GM19239 (cell line): ENCODE measurements around the gene GNB1L.
"Not testable (repeated sequence)": the region's sequence is repeated elsewhere in the genome, so short reads cannot be mapped to it uniquely, and the experiment has no call there.

Experiments used
- DNase-seq: peaks from one replicate; pipeline ENCODE4 v3.0.0; 2011; ENCODE audit warnings: low spot score; ENCODE audit not compliant: insufficient read length
- FAIRE-seq: peaks from 2 replicates; lab custom pipeline; 2011; peaks lifted over from hg19 to GRCh38; lab: Jason Lieb, UNC

The GNB1L gene

DNA sequence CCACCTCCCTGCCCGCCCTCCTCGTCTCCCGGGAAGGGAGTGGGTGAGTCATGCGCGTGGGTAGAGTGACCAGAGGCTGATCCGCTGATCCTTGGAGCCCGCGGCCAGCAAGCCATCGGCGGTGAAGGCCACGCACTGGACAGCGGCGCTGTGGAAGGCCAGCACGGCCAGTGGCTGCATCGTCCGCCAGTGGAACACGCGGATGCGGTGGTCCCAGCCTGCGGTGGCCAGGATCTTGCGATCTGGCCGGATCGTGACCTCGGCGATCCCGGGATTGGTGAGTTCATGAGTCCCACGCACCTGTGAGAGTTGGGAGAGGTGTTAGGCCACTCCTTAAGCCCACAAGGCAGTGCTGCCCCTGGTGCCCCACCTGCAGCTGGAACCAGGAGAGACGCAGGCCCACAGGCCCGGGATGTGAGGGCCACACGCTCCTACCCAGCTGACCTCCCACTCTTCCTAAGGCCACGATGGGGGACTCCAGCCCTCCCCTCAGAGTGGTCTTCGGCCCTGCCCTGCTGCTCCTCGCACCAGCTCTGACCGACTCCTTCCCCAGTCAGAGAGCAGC lies 65.9 kb downstream of the GNB1L start:
- FAIRE-seq (no peak), DNase-seq (no peak)

GRCh38 chr22:19787849-19788141 lies 66.9 kb downstream of the GNB1L start:
- FAIRE-seq (no peak), DNase-seq (no peak)

DNA sequence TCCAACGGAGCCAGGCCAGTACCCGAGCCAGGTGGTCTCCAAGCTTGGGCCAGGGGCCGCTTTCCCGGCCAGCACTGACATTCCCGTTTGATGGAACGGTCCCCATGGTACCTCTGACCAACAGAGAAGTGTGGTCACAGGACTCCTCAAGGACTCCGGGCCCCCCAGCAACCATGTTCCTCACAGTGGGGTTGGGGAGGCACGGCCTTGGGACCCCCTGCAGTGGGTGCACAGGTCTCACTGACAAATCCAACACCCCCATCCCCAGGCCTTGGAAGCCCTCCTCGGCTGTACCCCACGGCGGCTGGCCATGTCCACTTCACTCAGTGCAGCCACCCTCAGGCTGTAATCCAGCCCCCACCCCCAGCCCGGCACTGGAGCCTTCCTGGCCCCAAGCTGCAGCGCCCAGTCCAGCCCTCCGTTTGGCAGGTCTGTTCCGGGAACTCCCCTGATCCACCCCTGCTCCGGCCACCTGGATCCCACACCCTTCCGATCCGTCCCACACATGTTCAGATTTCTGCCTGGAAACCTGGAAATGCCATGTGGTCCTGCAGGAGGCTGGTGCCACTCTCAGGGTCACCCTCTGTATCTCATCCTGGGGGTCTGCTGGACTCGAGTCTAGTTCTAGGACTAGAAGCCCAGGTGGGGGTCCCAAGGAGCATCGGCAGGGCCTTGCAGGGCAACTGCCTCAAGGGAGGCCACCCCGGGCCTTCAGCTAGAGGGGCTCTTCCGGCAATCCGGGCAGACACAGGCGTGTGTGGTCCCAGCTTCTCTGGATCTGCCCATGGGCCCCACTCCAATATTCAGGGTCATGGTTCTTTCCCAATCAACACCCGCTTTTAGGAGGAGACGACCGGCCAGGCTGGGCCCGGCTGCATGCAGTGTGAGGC lies 67.5 kb downstream of the GNB1L start:
- FAIRE-seq (no peak), DNase-seq (no peak)

GRCh38 chr22:19786264-19786585 lies 68.4 kb downstream of the GNB1L start:
- FAIRE-seq = no peak
- no peak for DNase-seq

GRCh38 chr22:19785461-19786263 lies 69.0 kb downstream of the GNB1L start:
- DNase-seq (no peak), FAIRE-seq (no peak)

GRCh38 chr22:19784384-19785175 lies 70.1 kb downstream of the GNB1L start:
- no peak for FAIRE-seq

GRCh38 chr22:19783586-19784383 lies 70.9 kb downstream of the GNB1L start:
- DNase-seq (no peak), FAIRE-seq (no peak)

More at GRCh38 chr22:19784384-19785175, 70.1 kb downstream of the GNB1L start:
- no peak for DNase-seq

DNA sequence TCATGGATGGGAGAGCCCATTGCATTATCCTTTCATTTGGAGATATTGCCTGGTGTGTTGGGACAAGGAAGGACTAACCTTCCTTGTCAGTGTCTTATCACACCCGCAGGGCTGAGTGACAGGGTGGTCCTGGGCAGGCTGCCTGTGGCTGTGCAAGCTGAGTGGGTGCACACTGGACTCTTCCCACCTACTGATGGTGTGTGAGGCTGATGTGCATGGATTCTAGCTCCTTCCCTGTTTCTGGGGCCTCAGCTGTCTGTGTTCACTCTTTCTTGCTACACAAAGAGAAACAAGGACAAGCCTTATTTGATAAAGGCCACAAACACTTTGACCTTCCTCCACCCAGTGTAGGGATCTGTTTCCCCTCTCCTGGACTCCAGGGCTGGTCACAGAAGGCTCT lies 72.1 kb downstream of the GNB1L start:
- FAIRE-seq (no peak), DNase-seq (no peak)

DNA sequence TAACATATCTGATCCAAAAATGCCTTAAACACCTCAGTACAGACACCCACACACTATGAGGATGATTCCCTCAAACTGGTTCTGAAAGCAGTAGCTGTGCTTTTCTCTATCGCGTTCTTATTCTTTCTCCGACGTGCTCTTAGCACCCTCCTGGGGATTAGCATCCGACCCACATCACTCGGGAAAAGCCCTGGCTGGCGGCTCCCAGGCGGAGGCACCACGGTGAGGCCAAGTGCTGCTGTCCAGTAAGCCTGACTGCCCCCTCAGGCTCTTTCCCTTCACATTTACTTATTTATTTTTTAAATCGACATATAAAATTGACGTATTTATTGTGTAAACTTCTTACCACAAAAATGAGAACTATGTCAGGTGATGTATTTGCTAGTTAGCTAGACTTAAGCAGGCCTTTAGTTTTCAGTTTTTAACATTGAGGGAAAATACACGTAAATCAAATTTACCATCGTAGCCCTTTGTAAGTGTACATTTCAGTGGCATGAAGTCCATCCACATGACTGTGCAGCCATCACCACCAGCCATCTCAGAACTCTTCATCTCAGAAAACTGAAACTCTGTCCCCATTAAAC lies 74.9 kb downstream of the GNB1L start:
- FAIRE-seq (no peak), DNase-seq (no peak)

GRCh38 chr22:19779011-19779421 lies 75.7 kb downstream of the GNB1L start:
- DNase-seq (no peak), FAIRE-seq (no peak)

GRCh38 chr22:19777192-19777591 lies 77.5 kb downstream of the GNB1L start:
- not testable (repeated sequence) for DNase-seq, FAIRE-seq

DNA sequence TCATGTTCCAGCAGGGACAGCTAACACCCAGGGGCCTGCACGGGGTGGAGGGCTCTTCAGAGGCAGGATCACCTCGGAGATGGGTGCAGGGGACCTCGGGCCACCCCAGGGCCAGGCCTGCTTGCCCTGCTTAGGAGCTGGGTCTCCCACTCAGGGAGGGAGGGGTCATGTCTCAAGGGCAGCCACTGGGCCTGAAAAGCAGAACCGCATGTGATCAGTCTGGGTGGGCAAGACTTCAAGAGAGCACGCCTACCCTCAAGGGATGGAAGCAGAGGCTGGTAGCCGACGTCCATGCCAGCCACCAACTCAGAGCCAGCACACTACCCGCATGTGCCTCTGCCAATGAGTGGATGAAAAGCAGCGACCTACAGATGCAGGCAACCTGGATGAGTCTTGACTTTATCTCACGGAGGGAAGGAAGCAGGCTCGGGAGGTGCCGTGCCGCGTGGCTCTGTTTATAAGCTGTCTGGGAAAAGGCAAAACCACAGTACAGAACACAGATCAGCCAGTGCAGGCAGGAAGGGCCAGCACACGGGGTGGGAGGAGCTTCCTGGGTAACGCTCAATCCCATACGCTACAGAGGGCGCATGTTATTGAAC lies 78.1 kb downstream of the GNB1L start:
- FAIRE-seq = no peak

GRCh38 chr22:19775496-19776325 lies 79.0 kb downstream of the GNB1L start:
- DNase-seq (no peak), FAIRE-seq (no peak)

More for the DNA sequence above, 78.1 kb downstream of the GNB1L start:
- DNase-seq = no peak

- DNase-seq (no peak), FAIRE-seq (no peak)
These were observed 80.0 kb downstream of the GNB1L start for GRCh38 chr22:19774628-19775027.

GRCh38 chr22:19773470-19774040 lies 81.1 kb downstream of the GNB1L start:
- DNase-seq (no peak), FAIRE-seq (no peak)

DNA sequence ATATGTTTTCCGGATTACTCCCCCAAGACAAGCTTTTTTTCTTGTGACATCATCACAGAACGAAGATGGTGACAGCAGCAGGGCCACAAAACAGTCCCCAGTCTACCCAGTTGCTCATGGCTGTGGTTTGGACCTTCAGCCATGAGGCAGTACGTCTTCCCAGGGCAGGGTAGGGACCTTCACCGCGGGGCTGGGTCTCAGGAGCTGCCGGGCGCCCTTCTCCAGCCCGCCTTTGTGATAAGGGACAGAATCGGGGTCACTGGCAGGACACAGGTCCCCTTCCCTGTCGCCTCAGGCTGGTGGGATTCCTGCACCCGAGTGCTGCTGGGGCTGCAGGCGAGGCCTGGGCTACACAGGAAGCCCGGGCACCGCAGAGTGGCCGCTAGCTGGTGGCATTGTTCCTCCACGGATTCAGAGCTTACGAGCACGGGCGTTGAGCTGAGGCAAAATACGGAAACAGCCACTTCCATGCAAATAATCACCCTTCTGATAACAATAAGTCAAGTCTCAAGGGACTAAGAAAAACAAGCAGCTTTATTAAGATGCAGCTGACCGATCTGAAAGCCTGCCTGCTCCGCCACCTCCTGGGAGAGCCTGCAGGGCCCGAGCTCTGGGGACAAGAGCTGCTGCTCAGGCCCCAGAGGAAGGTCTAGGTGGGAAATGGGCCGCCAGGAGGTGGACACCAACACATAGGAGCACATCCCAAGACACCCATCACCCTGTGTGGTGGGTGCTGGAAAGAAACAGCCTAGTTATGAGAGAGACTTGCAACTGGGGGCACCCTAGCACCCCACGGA lies 81.8 kb downstream of the GNB1L start:
- peak; percentile 49 for FAIRE-seq
- DNase-seq = peak; percentile 60

GRCh38 chr22:19772422-19772672 lies 82.3 kb downstream of the GNB1L start:
- FAIRE-seq = no peak
- DNase-seq = no peak
